SK-N-SH treated with all-trans-retinoic acid at 6 μM for 48 hours (cell line): ENCODE data around the gene NCBP3.

Source experiments
- ATAC-seq: fragments of 200-7000 bp; cut with Tn5 transposase; 3 replicates; pipeline ENCODE4 v1.9.1; 2020; ENCODE audit warnings: mild to moderate bottlenecking, moderate library complexity
- BACH2 ChIP-seq: fragments of 250-450 bp; sonication (Bioruptor Pico); IDR thresholded peaks from 2 replicates; pipeline ENCODE4 v1.9.0; 2021; ENCODE audit warnings: mild to moderate bottlenecking, borderline replicate concordance
- CREB5 ChIP-seq: fragments of 250-450 bp; sonication (Bioruptor Pico); IDR thresholded peaks from 2 replicates; pipeline ENCODE4 v1.5.1; 2020; ENCODE audit warnings: low read depth, mild to moderate bottlenecking, moderate library complexity
- ESRRG ChIP-seq: fragments of 250-450 bp; sonication (Bioruptor Pico); IDR thresholded peaks from 2 replicates; pipeline ENCODE4 v1.6.1; 2021; ENCODE audit warnings: mild to moderate bottlenecking
- GLIS3 ChIP-seq: fragments of 250-450 bp; sonication (Bioruptor Pico); IDR thresholded peaks from 2 replicates; pipeline ENCODE4 v1.5.0; 2020; ENCODE audit warnings: mild to moderate bottlenecking, moderate library complexity
- OSR1 ChIP-seq: fragments of 250-450 bp; sonication (Bioruptor Pico); IDR thresholded peaks from 2 replicates; pipeline ENCODE4 v1.8.0; 2022; ENCODE audit warnings: moderate library complexity, mild to moderate bottlenecking, inconsistent platforms
- POU6F1 ChIP-seq: fragments of 250-450 bp; sonication (Bioruptor Pico); IDR thresholded peaks from 2 replicates; pipeline ENCODE4 v1.8.0; 2021; ENCODE audit warnings: low read depth, mild to moderate bottlenecking, moderate library complexity, borderline replicate concordance
- PPARA ChIP-seq: fragments of 250-450 bp; sonication (Bioruptor Pico); IDR thresholded peaks from 2 replicates; pipeline ENCODE4 v1.5.0; 2020; ENCODE audit warnings: mild to moderate bottlenecking, borderline replicate concordance
- RARB ChIP-seq: fragments of 250-450 bp; sonication (Bioruptor Pico); IDR thresholded peaks from 2 replicates; pipeline ENCODE4 v1.8.0; 2021; ENCODE audit warnings: mild to moderate bottlenecking, moderate library complexity
- SNAI2 ChIP-seq: fragments of 250-450 bp; sonication (Bioruptor Pico); IDR thresholded peaks from 2 replicates; pipeline ENCODE4 v1.5.0; 2020; ENCODE audit warnings: mild to moderate bottlenecking, moderate library complexity
- TCF4 ChIP-seq: fragments of 250-450 bp; sonication (Bioruptor Pico); IDR thresholded peaks from 2 replicates; pipeline ENCODE4 v1.8.0; 2021; ENCODE audit warnings: mild to moderate bottlenecking, moderate library complexity, borderline replicate concordance
- TOX ChIP-seq: fragments of 250-450 bp; sonication (Bioruptor Pico); IDR thresholded peaks from 2 replicates; pipeline ENCODE4 v1.8.0; 2021; ENCODE audit warnings: mild to moderate bottlenecking, moderate library complexity, borderline replicate concordance
- TSHZ2 ChIP-seq: fragments of 250-450 bp; sonication (Bioruptor Pico); IDR thresholded peaks from 2 replicates; pipeline ENCODE4 v1.5.0; 2020; ENCODE audit warnings: mild to moderate bottlenecking, moderate library complexity
- ZC3H10 ChIP-seq: fragments of 250-450 bp; sonication (Bioruptor Pico); IDR thresholded peaks from 2 replicates; pipeline ENCODE4 v1.5.1; 2021; ENCODE audit warnings: mild to moderate bottlenecking, moderate library complexity
- ZFP3 ChIP-seq: fragments of 250-450 bp; sonication (Bioruptor Pico); IDR thresholded peaks from 2 replicates; pipeline ENCODE4 v1.5.0; 2020; ENCODE audit warnings: mild to moderate bottlenecking, moderate library complexity
- ZFP30 ChIP-seq: fragments of 450-650 bp; formaldehyde crosslinking; IDR thresholded peaks from 2 replicates; pipeline ENCODE4 v1.5.0; 2022; ENCODE audit warnings: mild to moderate bottlenecking, moderate library complexity
- ZNF565 ChIP-seq: fragments of 450-650 bp; formaldehyde crosslinking; conservative IDR thresholded peaks from 2 replicates; pipeline ENCODE4 v1.5.0; 2020; ENCODE audit warnings: low read depth, mild to moderate bottlenecking, moderate library complexity
- ZNF70 ChIP-seq: fragments of 450-650 bp; formaldehyde crosslinking; IDR thresholded peaks from 2 replicates; pipeline ENCODE4 v1.5.0; 2020; ENCODE audit warnings: mild to moderate bottlenecking, moderate library complexity
- ZNF8 ChIP-seq: fragments of 450-650 bp; formaldehyde crosslinking; IDR thresholded peaks from 2 replicates; pipeline ENCODE4 v1.5.0; 2020; ENCODE audit warnings: mild to moderate bottlenecking, moderate library complexity
- TF ChIP-seq, protein P1 (sequence below): fragments of 250-450 bp; sonication (Bioruptor Pico); IDR thresholded peaks from 2 replicates; pipeline ENCODE4 v1.5.1; 2021; ENCODE audit warnings: mild to moderate bottlenecking, moderate library complexity

Gene NCBP3

GRCh38 chr17:3818786-3819185 lies 27.3 kb downstream of the NCBP3 start:
- TF ChIP-seq TSHZ2 (CRISPR knock-in tag) (no peak), TOX (CRISPR knock-in tag) (no peak), ZC3H10 (no peak), ZFP30 (no peak), ESRRG (no peak), POU6F1 (CRISPR knock-in tag) (no peak), SNAI2 (CRISPR knock-in tag) (no peak), OSR1 (CRISPR knock-in tag) (no peak)
- no peak for ATAC-seq

DNA sequence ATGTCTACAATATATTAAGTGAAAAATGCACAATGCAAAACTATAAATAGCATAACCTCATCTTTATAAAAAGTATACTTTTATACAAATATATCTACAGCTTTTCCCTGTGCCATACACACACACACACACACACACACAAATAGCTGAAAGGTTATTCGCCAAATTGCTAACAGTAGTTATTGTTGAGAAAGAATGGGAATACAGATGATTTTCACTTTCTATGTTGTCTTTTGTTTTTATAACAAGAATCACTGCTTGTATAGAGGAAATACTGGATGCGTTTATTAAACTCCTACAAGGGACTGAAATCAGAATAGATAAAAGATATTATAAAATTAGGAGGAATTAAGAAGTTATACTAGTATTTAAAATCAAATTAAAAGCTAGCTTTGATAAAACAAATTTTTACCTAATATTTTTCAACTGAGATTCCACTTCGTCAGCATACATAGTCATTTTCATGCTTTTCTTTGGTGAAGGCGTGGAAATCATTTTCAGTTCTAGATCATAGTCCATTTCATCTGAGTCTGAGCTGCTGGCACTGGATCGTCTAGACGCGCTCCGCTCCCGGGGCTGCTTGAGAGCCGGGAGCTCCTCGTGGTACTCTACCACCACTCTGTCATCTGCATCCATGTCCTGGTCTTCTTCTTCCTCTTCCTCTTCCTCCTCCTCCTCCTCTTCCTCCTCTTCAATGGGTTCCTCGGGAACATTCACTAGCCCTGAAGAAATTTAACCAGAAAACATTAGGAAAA lies 28.0 kb downstream of the NCBP3 start:
- ATAC-seq: no peak
- TF ChIP-seq ZNF565 (CRISPR knock-in tag) (no peak), TCF4 (CRISPR knock-in tag) (no peak), GLIS3 (CRISPR knock-in tag) (no peak), ZNF70 (CRISPR knock-in tag) (no peak), ZNF8 (no peak), PPARA (CRISPR knock-in tag) (no peak), RARB (CRISPR knock-in tag) (no peak), OSR1 (CRISPR knock-in tag) (no peak), BACH2 (no peak), ZFP3 (CRISPR knock-in tag) (no peak), SNAI2 (CRISPR knock-in tag) (no peak)

DNA sequence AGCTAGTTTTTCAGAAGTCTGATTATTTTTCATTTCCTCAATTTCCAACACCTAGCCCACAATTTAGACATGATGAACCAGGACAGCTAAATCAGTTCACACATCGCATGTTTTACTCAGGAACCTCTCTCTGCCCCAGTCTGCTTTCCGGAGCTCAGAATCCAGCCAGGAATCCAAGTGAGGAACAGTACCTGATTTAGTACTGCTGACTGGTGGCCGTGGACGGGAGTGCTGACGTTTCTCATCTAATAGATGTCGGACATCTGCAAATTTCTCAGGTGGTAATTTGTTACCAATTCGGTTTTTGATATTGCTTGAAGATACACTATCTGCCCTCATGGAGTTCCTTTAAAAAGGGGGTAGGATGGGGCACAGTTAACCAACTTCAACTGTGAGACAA lies 30.1 kb downstream of the NCBP3 start:
- no peak for TF ChIP-seq ZFP3 (CRISPR knock-in tag)
- no peak for TF ChIP-seq PPARA (CRISPR knock-in tag)
- TF ChIP-seq, protein P1, sequence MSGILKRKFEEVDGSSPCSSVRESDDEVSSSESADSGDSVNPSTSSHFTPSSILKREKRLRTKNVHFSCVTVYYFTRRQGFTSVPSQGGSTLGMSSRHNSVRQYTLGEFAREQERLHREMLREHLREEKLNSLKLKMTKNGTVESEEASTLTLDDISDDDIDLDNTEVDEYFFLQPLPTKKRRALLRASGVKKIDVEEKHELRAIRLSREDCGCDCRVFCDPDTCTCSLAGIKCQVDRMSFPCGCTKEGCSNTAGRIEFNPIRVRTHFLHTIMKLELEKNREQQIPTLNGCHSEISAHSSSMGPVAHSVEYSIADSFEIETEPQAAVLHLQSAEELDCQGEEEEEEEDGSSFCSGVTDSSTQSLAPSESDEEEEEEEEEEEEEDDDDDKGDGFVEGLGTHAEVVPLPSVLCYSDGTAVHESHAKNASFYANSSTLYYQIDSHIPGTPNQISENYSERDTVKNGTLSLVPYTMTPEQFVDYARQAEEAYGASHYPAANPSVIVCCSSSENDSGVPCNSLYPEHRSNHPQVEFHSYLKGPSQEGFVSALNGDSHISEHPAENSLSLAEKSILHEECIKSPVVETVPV (CRISPR knock-in tag): no peak
- no peak for TF ChIP-seq ZC3H10
- TF ChIP-seq GLIS3 (CRISPR knock-in tag): no peak
- no peak for TF ChIP-seq CREB5 (CRISPR knock-in tag)
- no peak for ATAC-seq

GRCh38 chr17:3815122-3815521 lies 30.9 kb downstream of the NCBP3 start:
- no peak for ATAC-seq
- TF ChIP-seq ZFP30 (no peak), ZNF8 (no peak), OSR1 (CRISPR knock-in tag) (no peak), POU6F1 (CRISPR knock-in tag) (no peak), TOX (CRISPR knock-in tag) (no peak)
- TF ChIP-seq, protein P1 (CRISPR knock-in tag): no peak
